Measurements from ENCODE around the gene OSTC. TPM values are rescaled to one million over a fixed set of nuclear protein-coding genes. Genes with fewer than 3 reads are reported as not detected.
A peak's percentile ranks its signal among the peaks of the same experiment; 100 is the strongest.

Gene OSTC
- total RNA-seq, 2 donors from 2014 or later = 62.8 to 81.9 TPM

DNA sequence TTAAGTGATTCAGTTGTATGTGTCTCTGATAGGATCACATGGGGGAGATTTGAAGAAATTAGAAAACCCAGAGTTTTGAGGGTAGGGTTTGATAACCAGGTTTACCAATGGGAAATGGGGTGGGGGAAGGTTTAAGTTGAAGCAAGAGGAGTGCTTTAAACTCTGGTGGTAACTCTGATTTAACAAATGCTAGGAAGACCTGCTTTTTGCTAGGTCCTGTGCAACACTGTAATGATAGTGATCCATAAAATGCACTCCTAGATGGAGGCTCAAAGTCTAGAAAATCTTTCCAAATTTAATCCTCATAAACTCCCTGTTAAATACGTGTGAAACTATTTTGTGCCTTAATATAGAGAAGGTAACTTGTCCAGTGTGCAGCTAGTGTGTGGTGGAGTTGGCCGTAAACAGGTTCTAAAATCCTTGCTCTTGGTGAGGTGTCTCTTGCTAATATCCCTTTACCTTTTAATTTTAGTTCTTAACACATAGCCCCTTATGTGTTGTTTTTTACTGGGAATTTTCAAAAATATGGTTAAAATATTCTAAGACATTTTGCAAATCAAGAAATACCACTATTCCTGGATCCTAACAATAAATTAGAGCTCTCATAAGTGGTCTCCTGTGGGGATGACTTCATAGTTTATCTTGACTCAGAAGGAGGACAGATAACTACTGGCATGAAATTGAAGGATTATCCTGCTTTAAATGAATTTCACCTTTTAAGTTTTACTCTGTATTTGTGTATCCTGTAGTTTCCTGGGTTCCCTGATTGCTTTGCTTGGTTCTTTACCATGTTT, 25.9 kb upstream of the OSTC start:
- no peaks in the 10 kb centered on the region for H3K9me3 Mint-ChIP-seq
- ATAC-seq = no peak
- H3K4me1 Mint-ChIP-seq (ENCODE audit: low read depth in 2 of 2) = peaks cover 38 to 42% of the 10 kb centered on the region in 2 donors
- H3K27me3 Mint-ChIP-seq = no peaks in the 10 kb centered on the region
- H3K36me3 Mint-ChIP-seq = peaks cover 43% of the 10 kb centered on the region
- H3K4me3 Mint-ChIP-seq = peak overlapping the region; percentile 68
- H3K27ac Mint-ChIP-seq = peak overlapping the region; percentile 22 to 58
- DNase-seq (ENCODE audit: low spot score) = no peak

DNA sequence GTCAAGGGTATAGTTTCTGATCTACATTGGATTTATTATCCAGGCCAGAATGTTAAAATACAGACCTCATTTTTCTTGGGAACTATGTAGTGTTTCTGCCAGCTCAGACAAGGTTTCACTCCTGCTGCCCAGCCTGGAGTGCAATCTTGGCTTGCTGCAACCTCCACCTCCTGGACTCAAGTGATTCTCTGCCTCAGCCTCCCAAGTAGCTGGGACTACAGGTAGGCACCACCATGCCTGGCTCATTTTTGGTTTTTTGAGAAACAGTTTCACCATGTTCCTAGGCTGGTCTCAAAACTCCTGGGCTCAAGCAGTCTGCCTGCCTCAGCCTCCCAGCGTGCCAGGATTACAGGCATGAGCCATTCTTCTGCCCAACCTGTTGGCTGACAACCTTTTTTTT, 24.3 kb upstream of the OSTC start:
- peaks cover 44% of the 10 kb centered on the region for H3K36me3 Mint-ChIP-seq
- no peak overlapping the region for H3K27ac Mint-ChIP-seq

DNA sequence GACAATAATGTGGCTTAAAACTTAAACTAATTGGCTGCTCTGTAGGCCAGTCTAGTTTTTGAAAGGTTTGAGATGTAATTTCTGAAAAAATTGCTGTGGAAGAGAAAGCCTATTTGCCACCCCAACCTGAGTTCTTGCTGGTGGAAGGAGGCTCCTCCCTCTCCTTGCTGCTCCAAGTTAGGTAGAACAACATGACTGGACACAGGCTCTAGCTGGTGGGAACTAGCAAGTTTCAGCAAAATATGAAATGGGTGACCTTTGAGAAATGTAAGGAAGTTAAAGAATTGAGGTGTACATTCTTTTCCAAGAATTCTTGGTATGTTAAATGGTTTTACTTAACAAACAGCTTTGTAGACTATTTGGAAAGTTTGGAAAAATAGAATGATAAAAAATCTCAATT, 22.0 kb upstream of the OSTC start:
- H3K27ac Mint-ChIP-seq = no peak overlapping the region
- ATAC-seq (no peak), DNase-seq (ENCODE audit: low spot score) (no peak)
- H3K27me3 Mint-ChIP-seq = no peaks in the 10 kb centered on the region
- no peaks in the 10 kb centered on the region for H3K9me3 Mint-ChIP-seq
- H3K4me3 Mint-ChIP-seq = no peak overlapping the region
- H3K4me1 Mint-ChIP-seq (ENCODE audit: low read depth in 2 of 2) = peaks cover 13 to 16% of the 10 kb centered on the region in 2 donors
- peaks cover 37% of the 10 kb centered on the region for H3K36me3 Mint-ChIP-seq

More for the DNA sequence above, 24.3 kb upstream of the OSTC start:
- DNase-seq (ENCODE audit: low spot score) = no peak
- H3K4me1 Mint-ChIP-seq (ENCODE audit: low read depth in 2 of 2) = peaks cover 24 to 27% of the 10 kb centered on the region in 2 donors
- no peak overlapping the region for H3K4me3 Mint-ChIP-seq
- no peak for ATAC-seq
- no peaks in the 10 kb centered on the region for H3K27me3 Mint-ChIP-seq
- no peaks in the 10 kb centered on the region for H3K9me3 Mint-ChIP-seq

DNA sequence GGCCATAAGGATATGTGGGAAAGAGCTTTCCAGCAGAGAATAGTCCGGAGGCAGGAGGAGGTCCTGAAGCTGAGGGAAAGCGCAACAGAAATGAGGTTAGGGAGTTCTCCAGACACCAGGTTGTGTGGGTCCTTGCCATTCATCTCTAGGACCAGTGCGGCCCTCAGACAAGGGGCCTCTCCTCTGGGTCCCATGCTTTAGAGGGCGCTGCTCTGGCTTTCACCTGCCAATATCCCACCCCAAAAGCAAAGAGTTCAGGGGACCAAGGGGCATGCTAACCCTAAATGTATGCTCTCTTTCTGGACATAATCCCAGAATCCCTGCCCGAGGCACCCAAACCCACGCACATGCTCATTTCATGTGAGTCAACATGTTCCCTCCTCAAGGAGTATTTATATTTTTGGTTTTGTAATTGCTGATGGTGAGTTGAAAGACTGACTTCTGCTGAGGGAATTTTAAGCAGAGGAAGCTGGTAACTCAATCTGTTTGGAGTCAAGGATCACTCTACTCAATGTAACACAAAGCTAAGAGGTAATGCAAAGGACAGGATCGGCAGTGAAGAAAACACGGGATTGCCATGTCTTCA, 15.2 kb upstream of the OSTC start:
- Mint-ChIP-seq H3K27ac (no peak overlapping the region), H3K4me1 (ENCODE audit: low read depth in 2 of 2) (peaks cover 0 to 3% of the 10 kb centered on the region in 2 donors), H3K9me3 (no peaks in the 10 kb centered on the region), H3K27me3 (no peaks in the 10 kb centered on the region), H3K36me3 (peaks cover 22% of the 10 kb centered on the region), H3K4me3 (no peak overlapping the region)
- no peak for DNase-seq (ENCODE audit: low spot score)
- no peak for ATAC-seq

DNA sequence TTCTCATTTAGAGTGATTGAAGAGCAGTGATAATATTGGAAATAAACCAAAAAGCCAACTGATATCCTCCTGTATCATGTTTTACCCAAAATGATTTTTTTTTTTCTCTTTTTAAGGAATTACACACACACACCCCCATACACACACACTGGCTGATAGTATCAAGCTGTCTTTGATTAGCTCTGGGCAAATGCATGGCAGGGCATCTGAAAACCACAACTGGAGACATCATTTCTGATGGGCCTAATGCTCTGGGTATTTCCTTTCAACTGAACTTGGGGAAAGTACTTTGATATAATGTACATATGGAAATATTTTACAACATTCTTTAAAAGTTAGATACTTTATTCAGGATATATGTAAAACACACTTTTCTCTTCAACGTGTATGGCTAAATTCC, 14.2 kb upstream of the OSTC start:
- Mint-ChIP-seq H3K4me1 (ENCODE audit: low read depth in 2 of 2) (peaks cover 0 to 3% of the 10 kb centered on the region in 2 donors), H3K9me3 (no peaks in the 10 kb centered on the region), H3K4me3 (no peak overlapping the region), H3K27ac (no peak overlapping the region), H3K36me3 (peaks cover 16% of the 10 kb centered on the region), H3K27me3 (no peaks in the 10 kb centered on the region)
- ATAC-seq (no peak), DNase-seq (ENCODE audit: low spot score) (no peak)

DNA sequence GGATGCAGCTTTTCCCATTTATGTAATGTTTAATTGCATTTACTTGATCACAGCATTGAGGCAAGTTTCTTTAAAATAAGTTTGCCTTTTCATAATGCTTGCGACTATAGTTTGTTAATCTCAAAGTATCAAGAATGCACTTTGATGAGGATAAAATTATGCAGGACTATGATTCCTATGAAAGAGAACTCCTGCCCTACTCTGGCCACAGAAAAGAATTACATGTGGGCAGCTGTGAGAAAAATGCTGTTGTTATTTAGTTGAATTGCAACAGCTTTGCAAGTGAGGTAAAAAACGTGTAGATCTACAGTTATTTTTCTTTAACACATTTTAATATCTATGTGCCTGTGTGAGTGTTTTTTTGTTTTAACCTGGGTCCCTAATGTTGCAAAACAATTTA, 12.5 kb upstream of the OSTC start:
- ATAC-seq (no peak), DNase-seq (ENCODE audit: low spot score) (no peak)
- no peaks in the 10 kb centered on the region for H3K9me3 Mint-ChIP-seq
- H3K4me1 Mint-ChIP-seq (ENCODE audit: low read depth in 2 of 2) = peaks cover 0 to 3% of the 10 kb centered on the region in 2 donors
- no peak overlapping the region for H3K4me3 Mint-ChIP-seq
- no peak overlapping the region for H3K27ac Mint-ChIP-seq
- H3K36me3 Mint-ChIP-seq = peaks cover 11% of the 10 kb centered on the region
- no peaks in the 10 kb centered on the region for H3K27me3 Mint-ChIP-seq

DNA sequence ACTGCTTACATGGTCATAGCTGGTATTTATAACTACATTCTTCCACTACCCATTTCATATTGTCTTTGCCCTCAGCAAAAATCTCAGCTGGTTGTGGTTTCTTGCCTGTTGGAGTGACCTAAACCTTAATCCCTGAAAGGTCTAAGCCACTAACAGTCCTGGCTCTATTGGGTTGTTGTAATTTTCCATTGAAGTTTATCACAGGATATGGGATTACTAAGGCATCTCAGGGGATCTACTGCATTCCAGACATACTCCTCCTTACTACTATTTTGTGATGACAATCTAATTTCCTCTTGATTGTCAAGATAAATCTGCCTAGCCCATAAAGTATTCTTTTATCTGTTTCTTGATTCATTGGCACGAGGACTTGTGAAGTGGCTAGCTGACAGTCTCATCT, 6.2 kb upstream of the OSTC start:
- no peaks in the 10 kb centered on the region for H3K36me3 Mint-ChIP-seq
- ATAC-seq = no peak
- H3K9me3 Mint-ChIP-seq = no peaks in the 10 kb centered on the region
- H3K27ac Mint-ChIP-seq = no peak overlapping the region
- no peak overlapping the region for H3K4me3 Mint-ChIP-seq
- H3K27me3 Mint-ChIP-seq = peaks cover 0 to 3% of the 10 kb centered on the region in 2 donors
- peaks cover 0 to under 1% of the 10 kb centered on the region in 2 donors for H3K4me1 Mint-ChIP-seq (ENCODE audit: low read depth in 2 of 2)
- no peak for DNase-seq (ENCODE audit: low spot score)

DNA sequence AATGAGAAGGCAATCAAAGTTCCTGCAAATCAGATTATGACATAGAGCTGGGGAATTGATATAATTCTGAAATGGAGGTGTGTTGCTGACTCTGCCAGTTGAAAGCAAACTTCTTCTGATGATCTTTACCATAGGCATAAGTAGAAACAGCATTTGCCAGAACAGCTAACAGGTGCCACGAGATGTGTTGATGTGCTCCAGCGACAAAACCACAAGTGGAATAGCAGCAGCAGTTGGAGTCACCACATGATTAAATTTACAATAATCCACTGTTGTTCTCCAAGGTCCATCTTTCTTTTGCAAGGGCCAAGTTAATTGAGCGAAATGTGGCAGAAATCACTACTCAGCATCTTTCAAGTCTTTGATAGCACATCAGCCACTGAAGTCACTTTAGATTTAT, 3.7 kb upstream of the OSTC start:
- no peak for ATAC-seq
- H3K4me3 Mint-ChIP-seq = no peak overlapping the region
- H3K36me3 Mint-ChIP-seq = peaks cover 5% of the 10 kb centered on the region
- H3K4me1 Mint-ChIP-seq (ENCODE audit: low read depth in 2 of 2) = peaks cover 9 to 14% of the 10 kb centered on the region in 2 donors
- DNase-seq (ENCODE audit: low spot score) = no peak
- peaks cover 0 to 3% of the 10 kb centered on the region in 2 donors for H3K27me3 Mint-ChIP-seq
- no peaks in the 10 kb centered on the region for H3K9me3 Mint-ChIP-seq
- no peak overlapping the region for H3K27ac Mint-ChIP-seq

DNA sequence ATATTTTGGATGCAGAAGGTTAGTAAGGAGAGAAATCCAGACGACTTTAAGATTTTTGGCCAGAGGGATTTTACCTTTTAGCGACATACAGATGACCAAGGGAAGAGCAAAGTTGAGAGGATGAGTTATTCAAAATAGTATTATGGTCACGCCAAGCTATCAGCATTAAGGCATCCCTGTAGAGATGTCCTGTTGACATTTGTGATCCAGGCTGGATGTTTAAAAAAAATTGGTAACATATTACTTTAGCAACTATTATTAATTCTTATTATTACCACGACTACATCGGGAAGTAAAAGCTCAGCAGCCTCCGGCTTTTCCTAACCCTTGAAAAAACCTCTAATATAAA, 562 bp upstream of the OSTC start:
- Mint-ChIP-seq H3K27ac (peak overlapping the region; percentile 90 to 99), H3K27me3 (peaks cover 0 to 3% of the 10 kb centered on the region in 2 donors), H3K4me3 (peak overlapping the region; percentile 94), H3K36me3 (peaks cover 17% of the 10 kb centered on the region), H3K4me1 (ENCODE audit: low read depth in 2 of 2) (peaks cover 26 to 34% of the 10 kb centered on the region in 2 donors), H3K9me3 (no peaks in the 10 kb centered on the region)
- ATAC-seq (no peak), DNase-seq (ENCODE audit: low spot score) (no peak)

DNA sequence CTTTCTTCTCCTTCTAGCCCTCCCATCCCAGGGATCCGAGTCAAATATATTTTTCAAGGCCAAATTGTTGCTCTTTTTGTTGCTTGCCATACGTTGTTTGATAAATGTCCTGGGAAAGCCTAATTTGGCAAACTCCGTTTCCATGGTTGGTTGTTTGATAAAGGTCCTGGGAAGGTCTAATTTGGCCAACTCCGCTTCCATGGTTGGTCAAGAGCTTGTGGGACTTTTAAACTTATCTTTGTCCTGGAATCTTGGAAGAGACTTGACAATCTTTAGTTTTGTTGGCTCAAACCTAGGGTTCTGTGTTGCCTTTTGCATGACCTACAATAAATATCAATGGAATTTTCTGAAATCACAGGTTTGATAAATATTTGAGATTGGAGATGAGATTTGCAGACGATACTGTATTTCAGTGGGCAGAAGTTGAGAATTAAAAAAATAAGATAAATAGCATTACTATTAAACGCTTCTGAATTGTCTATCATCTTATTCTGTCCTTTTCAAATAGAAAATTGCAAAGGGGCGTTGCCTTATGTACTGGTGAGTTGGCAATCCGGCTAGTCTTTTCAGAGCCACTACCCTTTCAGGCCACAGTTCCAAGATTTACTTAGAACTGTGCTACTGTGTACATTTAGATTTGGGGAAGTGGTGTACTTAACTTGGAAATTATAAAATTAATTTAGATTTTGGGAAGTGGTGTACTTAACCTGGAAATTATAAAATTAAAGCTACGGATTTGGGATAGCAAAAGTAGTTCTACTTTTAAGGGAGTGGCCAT, 804 bp downstream of the OSTC start:
- ATAC-seq = no peak
- peaks cover 0 to 3% of the 10 kb centered on the region in 2 donors for H3K27me3 Mint-ChIP-seq
- no peaks in the 10 kb centered on the region for H3K9me3 Mint-ChIP-seq

DNA sequence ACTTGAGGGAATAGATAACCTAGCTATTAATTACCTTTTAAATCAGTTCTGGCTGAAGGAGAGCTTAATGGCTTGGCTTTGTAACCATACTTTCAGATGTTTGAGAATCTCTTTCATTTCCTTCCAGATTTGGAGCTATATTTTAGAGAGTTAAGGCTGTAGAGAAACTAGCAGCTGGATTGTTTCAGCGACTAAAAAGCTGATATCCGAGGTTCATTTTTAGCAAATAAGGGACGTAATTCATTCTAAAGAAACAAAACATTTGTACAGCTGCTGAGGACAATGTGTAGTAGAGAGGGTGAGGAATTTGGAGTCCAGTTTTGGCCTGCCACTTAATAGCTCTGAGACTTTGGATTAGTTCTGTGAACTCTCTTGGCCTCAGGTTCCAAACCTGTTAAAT, 12.2 kb downstream of the OSTC start:
- H3K36me3 Mint-ChIP-seq = peaks cover 14% of the 10 kb centered on the region
- H3K9me3 Mint-ChIP-seq = no peaks in the 10 kb centered on the region
- peaks cover 0 to 5% of the 10 kb centered on the region in 2 donors for H3K4me1 Mint-ChIP-seq (ENCODE audit: low read depth in 2 of 2)
- H3K4me3 Mint-ChIP-seq = no peak overlapping the region
- H3K27me3 Mint-ChIP-seq = no peaks in the 10 kb centered on the region
- DNase-seq (ENCODE audit: low spot score) (no peak), ATAC-seq (no peak)
- no peak overlapping the region for H3K27ac Mint-ChIP-seq

More for the DNA sequence above, 804 bp downstream of the OSTC start:
- peaks cover 17% of the 10 kb centered on the region for H3K36me3 Mint-ChIP-seq
- H3K4me3 Mint-ChIP-seq = peak overlapping the region; percentile 94
- H3K27ac Mint-ChIP-seq = peak overlapping the region; percentile 90 to 99
- no peak for DNase-seq (ENCODE audit: low spot score)
- H3K4me1 Mint-ChIP-seq (ENCODE audit: low read depth in 2 of 2) = peaks cover 26 to 34% of the 10 kb centered on the region in 2 donors

DNA sequence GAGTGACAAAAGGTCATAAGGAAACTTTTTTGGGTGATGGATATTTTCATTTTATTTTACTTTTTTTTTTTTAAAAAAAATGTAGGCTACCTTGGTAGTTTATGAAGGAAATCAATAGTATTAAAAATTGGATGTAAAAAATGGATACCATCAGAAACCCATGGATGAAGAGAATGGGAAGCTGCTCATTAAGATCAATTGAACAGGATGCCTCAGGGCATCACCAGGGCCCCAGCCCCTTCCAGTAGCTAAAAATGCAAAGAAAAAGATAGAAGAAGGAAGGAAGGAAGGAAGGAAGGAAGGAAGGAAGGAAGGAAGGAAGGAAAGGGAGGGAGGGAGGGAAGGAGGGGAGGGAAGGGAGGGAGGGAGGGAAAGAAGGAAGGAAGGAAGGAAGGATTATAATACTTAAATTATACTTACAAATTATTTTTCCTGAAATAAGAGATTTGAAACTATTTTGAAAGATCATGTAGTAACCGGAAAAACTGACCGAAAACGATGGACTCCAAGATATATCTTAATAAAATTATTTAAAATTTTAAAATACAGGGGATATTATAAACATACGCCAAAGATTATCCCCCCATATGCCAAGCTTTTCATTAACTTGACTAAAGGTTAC, 24.1 kb downstream of the OSTC start:
- Mint-ChIP-seq H3K9me3 (no peaks in the 10 kb centered on the region), H3K27me3 (no peaks in the 10 kb centered on the region), H3K4me3 (no peak overlapping the region), H3K27ac (no peak overlapping the region), H3K36me3 (peaks cover 10% of the 10 kb centered on the region), H3K4me1 (ENCODE audit: low read depth in 2 of 2) (no peaks in the 10 kb centered on the region)
- DNase-seq (ENCODE audit: low spot score) = no peak
- no peak for ATAC-seq

DNA sequence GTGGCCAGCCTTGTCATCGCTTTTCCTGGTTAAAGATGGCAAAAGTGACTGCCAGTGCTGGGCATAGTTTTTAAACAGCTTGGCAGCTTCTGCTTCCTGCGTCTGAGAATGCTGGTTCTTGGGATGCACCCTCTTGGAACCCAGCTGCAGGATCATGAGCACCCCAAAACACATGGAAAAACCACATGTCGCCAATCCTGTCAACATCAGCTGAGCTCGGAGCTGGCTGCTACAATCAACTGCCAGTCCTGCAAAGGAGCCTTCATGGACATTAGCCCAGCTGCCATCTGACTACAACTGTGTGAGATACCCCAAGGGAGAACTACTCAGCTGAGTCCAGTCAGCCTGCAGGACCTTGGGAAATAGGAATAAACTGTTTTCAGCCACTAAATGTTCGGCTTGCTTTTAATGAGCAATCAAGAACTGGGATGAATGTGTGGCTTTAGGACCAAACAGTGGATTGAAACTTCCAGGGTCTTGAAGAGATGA, 31.0 kb downstream of the OSTC start:
- ATAC-seq (no peak), DNase-seq (ENCODE audit: low spot score) (no peak)
- Mint-ChIP-seq H3K27me3 (no peaks in the 10 kb centered on the region), H3K27ac (no peak overlapping the region), H3K4me3 (no peak overlapping the region), H3K9me3 (no peaks in the 10 kb centered on the region), H3K36me3 (no peaks in the 10 kb centered on the region), H3K4me1 (ENCODE audit: low read depth in 2 of 2) (no peaks in the 10 kb centered on the region)

Data from natural killer cell treated with Interleukin-12 subunit alpha and Interleukin-12 subunit beta and Interleukin-15 and Interleukin-18, amount 100 ng/mL, for 72 hours (primary cell).